ENCODE data around the gene NOD2. TPM values are rescaled to one million over a fixed set of nuclear protein-coding genes. Genes with fewer than 3 reads are reported as not detected.

The NOD2 gene
- total RNA-seq, 1 experiment from 2014 or later, result 0.17 TPM

DNA sequence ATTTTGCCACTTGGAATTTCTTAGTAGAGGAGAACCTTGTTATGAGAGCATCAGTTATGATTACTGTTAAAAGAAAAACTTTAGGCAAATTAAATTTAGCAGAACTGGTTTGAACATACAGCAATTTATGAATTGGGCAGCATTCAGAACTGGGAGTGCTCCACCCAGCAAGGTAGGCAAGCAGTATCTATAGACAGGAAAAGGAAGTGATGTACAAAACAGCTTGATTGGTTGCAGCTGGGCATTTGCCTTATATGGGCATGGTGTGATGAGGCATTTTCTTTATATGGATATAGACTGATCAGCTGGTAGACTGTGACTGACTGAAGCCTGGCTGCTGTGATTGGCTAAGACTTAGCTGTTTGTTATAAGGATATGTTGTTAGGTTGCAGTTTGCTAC, 30.9 kb downstream of the NOD2 start:
- Histone ChIP-seq H3K9ac (ENCODE audit: extremely low read depth, insufficient read length, low read length) (no peak overlapping the region), H2BK15ac (ENCODE audit: low read depth, low read length) (no peak overlapping the region), H2BK5ac (ENCODE audit: insufficient read length, low read length) (no peak overlapping the region), H3K14ac (ENCODE audit: insufficient read depth, low read length) (no peak overlapping the region), H3K4me2 (ENCODE audit: insufficient read depth, insufficient read length, low read length) (no peak overlapping the region), H2AK5ac (ENCODE audit: insufficient read length, low read length) (no peak overlapping the region), H3K23ac (ENCODE audit: insufficient read length, low read depth, low read length) (no peak overlapping the region), H3K56ac (ENCODE audit: insufficient read length, low read depth, low read length) (no peak overlapping the region), H2BK120ac (ENCODE audit: low read depth, low read length, poor library complexity, severe bottlenecking) (no peak overlapping the region), H3K79me2 (ENCODE audit: insufficient read depth, low read length) (no peaks in the 10 kb centered on the region), H4K8ac (replicated peaks; ENCODE audit: insufficient read length, low read depth, low read length) (no peak overlapping the region), H3K79me1 (ENCODE audit: insufficient read depth, low read depth, low read length, poor library complexity, severe bottlenecking) (no peaks in the 10 kb centered on the region), H3K23me2 (ENCODE audit: insufficient read length, low read depth, low read length, poor library complexity, severe bottlenecking) (no peaks in the 10 kb centered on the region), H3T11ph (ENCODE audit: low read length) (no peak overlapping the region), H2BK20ac (ENCODE audit: low read depth, low read length, poor library complexity, severe bottlenecking) (no peak overlapping the region), H3K27me3 (ENCODE audit: insufficient read depth, low read length) (no peaks in the 10 kb centered on the region), H4K5ac (ENCODE audit: insufficient read length, low read depth, low read length) (no peak overlapping the region), H2AFZ (ENCODE audit: low read length) (no peak overlapping the region), H4K20me1 (ENCODE audit: control insufficient read depth, insufficient read depth, insufficient read length) (no peaks in the 10 kb centered on the region), H3K9me3 (ENCODE audit: control insufficient read depth, low read depth, low read length) (peaks cover 4% of the 10 kb centered on the region), H3K27ac (ENCODE audit: insufficient read length, low read depth, low read length) (no peak overlapping the region), H3K4ac (ENCODE audit: low read depth, low read length) (no peak overlapping the region), H3K18ac (ENCODE audit: insufficient read length, low read depth, low read length) (no peak overlapping the region), H2BK12ac (ENCODE audit: insufficient read length, low read depth, low read length) (no peak overlapping the region), H4K91ac (ENCODE audit: insufficient read length, low read depth, low read length) (no peak overlapping the region), H3K4me1 (ENCODE audit: insufficient read depth, low read length) (no peaks in the 10 kb centered on the region)
- TF ChIP-seq, protein P1, sequence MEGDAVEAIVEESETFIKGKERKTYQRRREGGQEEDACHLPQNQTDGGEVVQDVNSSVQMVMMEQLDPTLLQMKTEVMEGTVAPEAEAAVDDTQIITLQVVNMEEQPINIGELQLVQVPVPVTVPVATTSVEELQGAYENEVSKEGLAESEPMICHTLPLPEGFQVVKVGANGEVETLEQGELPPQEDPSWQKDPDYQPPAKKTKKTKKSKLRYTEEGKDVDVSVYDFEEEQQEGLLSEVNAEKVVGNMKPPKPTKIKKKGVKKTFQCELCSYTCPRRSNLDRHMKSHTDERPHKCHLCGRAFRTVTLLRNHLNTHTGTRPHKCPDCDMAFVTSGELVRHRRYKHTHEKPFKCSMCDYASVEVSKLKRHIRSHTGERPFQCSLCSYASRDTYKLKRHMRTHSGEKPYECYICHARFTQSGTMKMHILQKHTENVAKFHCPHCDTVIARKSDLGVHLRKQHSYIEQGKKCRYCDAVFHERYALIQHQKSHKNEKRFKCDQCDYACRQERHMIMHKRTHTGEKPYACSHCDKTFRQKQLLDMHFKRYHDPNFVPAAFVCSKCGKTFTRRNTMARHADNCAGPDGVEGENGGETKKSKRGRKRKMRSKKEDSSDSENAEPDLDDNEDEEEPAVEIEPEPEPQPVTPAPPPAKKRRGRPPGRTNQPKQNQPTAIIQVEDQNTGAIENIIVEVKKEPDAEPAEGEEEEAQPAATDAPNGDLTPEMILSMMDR (conservative IDR thresholded peaks at IDR 0.05), result no peak
- Mint-ChIP-seq H3K9me3 (peaks cover 0 to 4% of the 10 kb centered on the region in 2 experiments; a peak in 2 of 5 replicates), H3K27me3 (ENCODE audit: low read depth) (peaks cover 3% of the 10 kb centered on the region; the same call in 1 of the 2 replicates), H3K4me3 (no peak overlapping the region), H3K27ac (no peak overlapping the region), H3K4me1 (peaks cover 5% of the 10 kb centered on the region in 2 experiments), H3K36me3 (ENCODE audit: insufficient read depth in 1 of 3, low read depth in 3 of 3) (no peaks in the 10 kb centered on the region)
- no peak for DNase-seq

Measured in H9 (cell line).